ENCODE results near the gene KCNQ1OT1. TPM values are rescaled to one million over a fixed set of nuclear protein-coding genes. Genes with fewer than 3 reads are reported as not detected.

KCNQ1OT1 gene
- total RNA-seq, 1 donor from 2014 or later: 14.3 TPM

DNA sequence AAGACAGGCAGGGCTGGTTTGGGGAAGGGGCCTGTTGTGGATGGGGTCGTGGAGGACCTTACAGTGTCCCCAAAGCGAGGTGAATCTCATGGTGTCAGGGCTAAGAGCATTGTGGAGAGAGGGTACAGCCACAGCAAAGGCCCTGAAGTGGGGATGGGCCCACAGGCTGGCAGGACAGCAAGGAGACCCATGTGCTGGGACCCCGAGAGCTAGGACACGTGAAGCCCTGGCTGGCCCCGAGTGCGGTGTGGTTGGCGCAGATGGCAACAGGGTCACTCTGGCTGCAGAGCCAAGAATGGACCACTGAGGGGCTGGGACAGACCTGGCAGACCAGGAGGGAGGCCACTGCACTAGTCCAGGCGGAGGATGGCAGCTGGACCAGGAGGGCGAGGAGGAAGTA lies 30.0 kb upstream of the KCNQ1OT1 start:
- H3K27me3 Mint-ChIP-seq (ENCODE audit: unreplicated experiment): peaks cover 3% of the 10 kb centered on the region
- TF ChIP-seq CTCF (IDR thresholded peaks at IDR 0.05; ENCODE audit: partially characterized antibody, unreplicated experiment): no peak
- no peak for DNase-seq
- H3K4me3 Mint-ChIP-seq (ENCODE audit: unreplicated experiment): no peak overlapping the region
- no peak overlapping the region for H3K27ac Mint-ChIP-seq (ENCODE audit: unreplicated experiment)
- peaks cover 3% of the 10 kb centered on the region for H3K4me1 Mint-ChIP-seq (ENCODE audit: low read depth, unreplicated experiment)
- H3K9me3 Mint-ChIP-seq (ENCODE audit: unreplicated experiment): peaks cover 8% of the 10 kb centered on the region
- no peaks in the 10 kb centered on the region for H3K36me3 Mint-ChIP-seq (ENCODE audit: unreplicated experiment)

GRCh38 chr11:2728663-2729332 lies 29.0 kb upstream of the KCNQ1OT1 start:
- Mint-ChIP-seq H3K4me1 (ENCODE audit: low read depth, unreplicated experiment) (peaks cover 3% of the 10 kb centered on the region), H3K36me3 (ENCODE audit: unreplicated experiment) (no peaks in the 10 kb centered on the region), H3K4me3 (ENCODE audit: unreplicated experiment) (no peak overlapping the region), H3K27me3 (ENCODE audit: unreplicated experiment) (peaks cover 5% of the 10 kb centered on the region), H3K9me3 (ENCODE audit: unreplicated experiment) (peaks cover 8% of the 10 kb centered on the region), H3K27ac (ENCODE audit: unreplicated experiment) (no peak overlapping the region)
- TF ChIP-seq CTCF (IDR thresholded peaks at IDR 0.05; ENCODE audit: partially characterized antibody, unreplicated experiment): no peak
- DNase-seq: no peak

DNA sequence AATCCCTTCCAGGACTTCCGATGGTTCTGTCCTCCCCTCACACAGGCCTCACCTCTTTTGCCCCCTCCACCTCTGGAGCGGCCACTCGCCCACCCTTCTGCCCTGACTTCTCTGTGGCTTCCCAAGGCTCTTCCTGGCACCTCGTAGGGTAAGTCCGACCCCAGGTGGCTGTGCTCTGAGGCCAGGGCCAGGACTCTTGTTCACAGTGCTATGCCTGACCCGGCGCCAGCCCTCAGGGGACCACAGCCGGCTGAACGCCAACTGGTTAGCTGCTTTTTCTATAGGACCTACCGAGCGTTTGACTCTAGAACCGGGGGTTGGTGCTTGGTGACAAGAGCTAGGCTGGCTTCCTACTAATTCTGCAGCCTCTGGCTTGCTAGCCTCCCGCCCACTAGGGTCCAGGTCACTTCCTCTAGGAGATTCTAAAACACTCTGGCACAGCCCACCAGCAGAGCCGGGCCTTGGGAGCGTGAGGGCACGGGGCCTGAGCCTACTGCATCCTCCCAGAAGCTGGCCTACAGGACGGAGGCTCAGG lies 28.4 kb upstream of the KCNQ1OT1 start:
- DNase-seq: no peak
- H3K36me3 Mint-ChIP-seq (ENCODE audit: unreplicated experiment): no peaks in the 10 kb centered on the region
- no peak overlapping the region for H3K4me3 Mint-ChIP-seq (ENCODE audit: unreplicated experiment)
- H3K27ac Mint-ChIP-seq (ENCODE audit: unreplicated experiment): no peak overlapping the region
- peaks cover 4% of the 10 kb centered on the region for H3K27me3 Mint-ChIP-seq (ENCODE audit: unreplicated experiment)
- H3K9me3 Mint-ChIP-seq (ENCODE audit: unreplicated experiment): peaks cover 8% of the 10 kb centered on the region
- peaks cover 3% of the 10 kb centered on the region for H3K4me1 Mint-ChIP-seq (ENCODE audit: low read depth, unreplicated experiment)
- no peak for TF ChIP-seq CTCF (IDR thresholded peaks at IDR 0.05; ENCODE audit: partially characterized antibody, unreplicated experiment)

DNA sequence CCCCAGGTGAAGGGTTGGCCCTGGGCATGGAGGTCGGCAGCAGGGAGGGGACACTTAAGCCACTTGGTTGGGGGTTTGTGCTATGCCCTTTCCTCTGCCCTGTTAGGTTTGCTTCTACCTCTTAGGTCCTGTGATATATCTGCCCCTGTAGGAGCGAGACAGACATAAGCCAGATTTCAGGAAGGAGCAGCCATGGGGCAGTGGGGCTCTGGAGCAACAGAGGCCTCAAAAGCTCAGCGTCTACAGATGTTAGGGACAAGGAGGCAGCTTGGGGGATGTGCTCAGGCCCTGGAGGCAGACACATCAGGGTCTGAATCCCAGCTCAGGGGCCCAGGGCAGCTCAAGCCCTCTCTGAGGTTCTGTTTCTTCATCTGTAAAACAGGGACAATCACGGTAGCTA lies 27.2 kb upstream of the KCNQ1OT1 start:
- Mint-ChIP-seq H3K9me3 (ENCODE audit: unreplicated experiment) (peaks cover 9% of the 10 kb centered on the region), H3K36me3 (ENCODE audit: unreplicated experiment) (no peaks in the 10 kb centered on the region), H3K4me1 (ENCODE audit: low read depth, unreplicated experiment) (peaks cover 3% of the 10 kb centered on the region), H3K27ac (ENCODE audit: unreplicated experiment) (no peak overlapping the region), H3K27me3 (ENCODE audit: unreplicated experiment) (peaks cover 6% of the 10 kb centered on the region), H3K4me3 (ENCODE audit: unreplicated experiment) (no peak overlapping the region)
- no peak for TF ChIP-seq CTCF (IDR thresholded peaks at IDR 0.05; ENCODE audit: partially characterized antibody, unreplicated experiment)
- DNase-seq: no peak

Measured in glutamatergic neuron (in vitro differentiated cells).